ENCODE data around the gene HDLBP. TPM values are rescaled to one million over a fixed set of nuclear protein-coding genes. Genes with fewer than 3 reads are reported as not detected.

Gene HDLBP
- total and polyA plus RNA-seq, 2 of the 4 experiments (the other 2 are of a cell fraction) = 648 to 1,165 TPM

- Histone ChIP-seq H3K9ac (ENCODE audit: low read depth, low read length) (no peak overlapping the region), H3K36me3 (ENCODE audit: control insufficient read depth, insufficient read depth, low read length) (peaks cover 3% of the 10 kb centered on the region), H2BK120ac (ENCODE audit: low read depth, low read length) (no peak overlapping the region), H3K9me1 (ENCODE audit: insufficient read depth, low read length) (peaks cover 17% of the 10 kb centered on the region), H2BK15ac (ENCODE audit: low read depth, low read length) (no peak overlapping the region), H4K8ac (ENCODE audit: low read depth in 2 of 2, low read length in 2 of 2) (no peak overlapping the region), H2AFZ (replicated peaks; ENCODE audit: low read length, poor library complexity) (no peak overlapping the region), H3K23ac (ENCODE audit: low read depth, low read length) (no peak overlapping the region), H3K9me3 (ENCODE audit: control insufficient read depth, insufficient read depth, low read length) (no peaks in the 10 kb centered on the region), H3K27me3 (ENCODE audit: control insufficient read depth, insufficient read depth, low read length) (no peaks in the 10 kb centered on the region), H3K4me3 (ENCODE audit: insufficient read depth, low read depth, low read length) (no peak overlapping the region), H3K4me2 (ENCODE audit: low read depth, low read length) (no peak overlapping the region), H3K4me1 (ENCODE audit: control insufficient read depth, insufficient read depth, low read length) (peaks cover 11% of the 10 kb centered on the region), H3K79me1 (ENCODE audit: low read depth in 1 of 2, low read length in 2 of 2) (peaks cover 29 to 53% of the 10 kb centered on the region in 2 experiments), H2BK5ac (ENCODE audit: low read depth, low read length, poor library complexity, severe bottlenecking) (no peak overlapping the region), H3K14ac (replicated peaks; ENCODE audit: low read depth, low read length) (no peak overlapping the region), H2BK20ac (ENCODE audit: low read depth, low read length) (no peak overlapping the region), H4K91ac (ENCODE audit: insufficient read depth, low read depth, low read length) (no peak overlapping the region), H3K27ac (ENCODE audit: insufficient read depth, low read length) (no peak overlapping the region), H3K56ac (ENCODE audit: extremely low read depth, insufficient read depth, low read length) (no peak overlapping the region), H3K18ac (ENCODE audit: low read depth, low read length) (no peak overlapping the region), H3K4ac (ENCODE audit: low read depth, low read length) (no peak overlapping the region), H4K20me1 (ENCODE audit: insufficient read depth, low read length) (peaks cover 45% of the 10 kb centered on the region), H4K5ac (ENCODE audit: low read depth, low read length) (no peak overlapping the region), H2AK9ac (replicated peaks; ENCODE audit: low read depth, low read length, poor library complexity) (no peak overlapping the region), H2AK5ac (ENCODE audit: low read depth, low read length) (no peak overlapping the region)
- no peak for ATAC-seq (ENCODE audit: low read depth)
- ChIA-PET CTCF (no interaction called here), POLR2A (ENCODE audit: unreplicated experiment) (no interaction called here)
- TF ChIP-seq RAD21 (IDR thresholded peaks at IDR 0.05; ENCODE audit: low read length) (no peak), FOS (IDR thresholded peaks at IDR 0.05; ENCODE audit: low read depth, low read length) (no peak), MAFK (IDR thresholded peaks at IDR 0.05; ENCODE audit: low read depth, low read length) (peak; percentile 70)
- in situ Hi-C loops (cut with MboI; ENCODE audit: low sequenced_read_pairs) = no loop called here
- no CpG with 5 or more reads among the region's 1 CpG for WGBS, 2 experiments (ENCODE audit: extremely low coverage in 2 of 2, insufficient read length in 1 of 2)
- dilution Hi-C loops (cut with HindIII; ENCODE audit: low sequenced_read_pairs, unreplicated experiment) = no loop called here
- no peak for DNase-seq
- intact Hi-C loops (cut with micrococcal nuclease) = no loop called here
- no TSS peak for BruUV-seq (replicated peaks)
These were observed 39.6 kb downstream of the HDLBP start for GRCh38 chr2:241275910-241276309.
